Breast epithelium (tissue), 3 donors: ENCODE measurements around the gene SLC35F1.

Experiments used
- POLR2A ChIP-seq: fragments of 450-650 bp; IDR thresholded peaks from one replicate; pipeline ENCODE4 v1.6.1; 2016; ENCODE audit warnings: antibody characterized with exemption, mild to moderate bottlenecking, moderate library complexity
- TF ChIP-seq, protein P1 (sequence below), 3 donors: fragments of 450-650 bp; IDR thresholded peaks; one replicate each; pipeline ENCODE4 v1.5.1; 2016 to 2017; ENCODE audit warnings: antibody characterized with exemption in 3 of 3, mild to moderate bottlenecking in 3 of 3, moderate library complexity in 3 of 3

DNA sequence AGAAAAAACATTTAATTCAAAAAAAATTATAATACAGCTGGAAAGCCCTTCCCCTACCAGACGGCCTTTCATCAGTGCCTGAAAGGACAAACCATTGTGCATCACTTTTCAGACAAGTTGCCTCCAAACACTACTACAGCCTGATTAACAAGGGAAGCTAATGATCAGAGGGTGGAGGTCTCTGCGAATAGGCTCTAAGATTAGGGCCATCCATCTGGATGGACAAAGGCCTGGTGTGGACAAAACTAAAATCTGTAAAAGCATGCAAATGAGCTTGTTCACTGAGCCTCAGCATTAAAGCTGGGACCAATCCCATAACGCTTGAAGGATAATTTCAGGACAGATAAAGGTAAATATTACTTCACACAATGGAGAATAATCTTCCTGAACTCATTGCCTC is 412.4 kb downstream of the SLC35F1 start:
- no peak for TF ChIP-seq POLR2A
- TF ChIP-seq, protein P1, sequence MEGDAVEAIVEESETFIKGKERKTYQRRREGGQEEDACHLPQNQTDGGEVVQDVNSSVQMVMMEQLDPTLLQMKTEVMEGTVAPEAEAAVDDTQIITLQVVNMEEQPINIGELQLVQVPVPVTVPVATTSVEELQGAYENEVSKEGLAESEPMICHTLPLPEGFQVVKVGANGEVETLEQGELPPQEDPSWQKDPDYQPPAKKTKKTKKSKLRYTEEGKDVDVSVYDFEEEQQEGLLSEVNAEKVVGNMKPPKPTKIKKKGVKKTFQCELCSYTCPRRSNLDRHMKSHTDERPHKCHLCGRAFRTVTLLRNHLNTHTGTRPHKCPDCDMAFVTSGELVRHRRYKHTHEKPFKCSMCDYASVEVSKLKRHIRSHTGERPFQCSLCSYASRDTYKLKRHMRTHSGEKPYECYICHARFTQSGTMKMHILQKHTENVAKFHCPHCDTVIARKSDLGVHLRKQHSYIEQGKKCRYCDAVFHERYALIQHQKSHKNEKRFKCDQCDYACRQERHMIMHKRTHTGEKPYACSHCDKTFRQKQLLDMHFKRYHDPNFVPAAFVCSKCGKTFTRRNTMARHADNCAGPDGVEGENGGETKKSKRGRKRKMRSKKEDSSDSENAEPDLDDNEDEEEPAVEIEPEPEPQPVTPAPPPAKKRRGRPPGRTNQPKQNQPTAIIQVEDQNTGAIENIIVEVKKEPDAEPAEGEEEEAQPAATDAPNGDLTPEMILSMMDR (IDR thresholded peaks at IDR 0.05): no peak
